Mesendoderm (in vitro differentiated cells): ENCODE results near the gene PDSS2.

Experiments
- DNase-seq: peaks from one replicate; pipeline ENCODE4 v3.0.0; 2013
- H2AK5ac ChIP-seq: 2 replicates; pipeline ENCODE4 v1.6.1; 2013; ENCODE audit warnings: low read length, inconsistent platforms
- H2BK120ac ChIP-seq: 2 replicates; pipeline ENCODE4 v1.6.1; 2013; ENCODE audit warnings: low read depth, mild to moderate bottlenecking, low read length, moderate library complexity, mixed read lengths
- H2BK15ac ChIP-seq: replicated peaks from 2 replicates; pipeline ENCODE4 v1.6.1; 2013; ENCODE audit warnings: low read depth, mild to moderate bottlenecking, moderate library complexity
- H2BK5ac ChIP-seq: 2 replicates; pipeline ENCODE4 v1.6.1; 2013; ENCODE audit warnings: low read length, inconsistent platforms
- H3K18ac ChIP-seq: 2 replicates; pipeline ENCODE4 v1.6.1; 2013; ENCODE audit warnings: mild to moderate bottlenecking, low read length, mixed read lengths
- H3K23ac ChIP-seq: one replicate; pipeline ENCODE4 v1.6.1; 2013; ENCODE audit warnings: low read length
- H3K27ac ChIP-seq: 2 replicates; pipeline ENCODE4 v1.5.1; 2013; ENCODE audit warnings: low read depth, mild to moderate bottlenecking, inconsistent platforms, low read length, moderate library complexity
- H3K27me3 ChIP-seq: 2 replicates; pipeline ENCODE4 v1.6.1; 2013; ENCODE audit warnings: low read length, control low read depth, mild to moderate bottlenecking, inconsistent platforms; ENCODE audit not compliant: insufficient read depth, poor library complexity
- H3K36me3 ChIP-seq: 2 replicates; pipeline ENCODE4 v1.6.1; 2013; ENCODE audit warnings: low read length, inconsistent platforms; ENCODE audit not compliant: control insufficient read depth, insufficient read depth
- H3K4ac ChIP-seq: one replicate; pipeline ENCODE4 v1.6.1; 2013; ENCODE audit warnings: low read depth, mild to moderate bottlenecking, low read length, moderate library complexity
- H3K4me1 ChIP-seq: 2 replicates; pipeline ENCODE4 v1.6.1; 2013; ENCODE audit warnings: low read depth, low read length, inconsistent platforms; ENCODE audit not compliant: control insufficient read depth
- H3K4me2 ChIP-seq: 2 replicates; pipeline ENCODE4 v1.6.1; 2013; ENCODE audit warnings: low read length
- H3K4me3 ChIP-seq: 2 replicates; pipeline ENCODE4 v1.5.1; 2013; ENCODE audit warnings: mild to moderate bottlenecking, low read length
- H3K56ac ChIP-seq: one replicate; pipeline ENCODE4 v1.6.1; 2013; ENCODE audit warnings: low read length
- H3K79me1 ChIP-seq: 2 replicates; pipeline ENCODE4 v1.6.1; 2013; ENCODE audit warnings: low read length, inconsistent platforms
- H3K79me2 ChIP-seq: 2 replicates; pipeline ENCODE4 v1.6.1; 2013; ENCODE audit warnings: mild to moderate bottlenecking, low read length; ENCODE audit not compliant: control insufficient read depth, insufficient read depth
- H3K9ac ChIP-seq: 2 replicates; pipeline ENCODE4 v1.6.1; 2013; ENCODE audit warnings: low read length, inconsistent platforms
- H4K5ac ChIP-seq: one replicate; pipeline ENCODE4 v1.6.1; 2013; ENCODE audit warnings: low read length
- H4K8ac ChIP-seq: one replicate; pipeline ENCODE4 v1.6.1; 2013; ENCODE audit warnings: low read depth, mild to moderate bottlenecking, control low read depth, low read length, moderate library complexity
- WGBS: extraction: QIAGEN DNeasy Blood & Tissue Kit; methylation state at CpG from one replicate; pipeline ENCODE4 v1.1.7; 2013; ENCODE audit warnings: low lambda C conversion rate, missing lambda C conversion rate; ENCODE audit not compliant: insufficient coverage; ENCODE audit errors: extremely low coverage; 5-methylcytosine and 5-hydroxymethylcytosine counted together

Gene PDSS2

DNA sequence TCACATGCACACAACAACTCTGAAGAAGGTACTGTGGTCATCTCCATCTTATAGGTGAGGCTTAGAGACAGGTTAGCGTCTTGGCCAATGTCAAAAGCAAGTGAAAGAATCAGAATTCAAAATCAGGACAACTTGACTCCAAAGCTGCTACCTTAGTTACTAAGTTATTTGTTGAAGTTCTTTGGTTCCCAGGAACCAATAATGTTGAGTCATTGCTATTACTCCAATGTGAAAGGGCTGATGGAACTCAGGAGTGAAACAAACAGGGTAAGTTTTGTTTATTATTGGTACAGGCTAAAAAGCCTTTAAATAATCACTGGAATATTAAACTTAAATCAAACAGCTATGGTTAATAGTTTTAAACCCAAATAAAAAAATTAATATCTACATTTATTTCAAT, 111.1 kb downstream of the PDSS2 start:
- no peak overlapping the region for H3K4me2 ChIP-seq
- H3K36me3 ChIP-seq: no peaks in the 10 kb centered on the region
- no peaks in the 10 kb centered on the region for H3K79me1 ChIP-seq
- H2BK5ac ChIP-seq: no peak overlapping the region
- no CpG with 5 or more reads among the region's 1 CpG for WGBS
- H3K27me3 ChIP-seq: no peaks in the 10 kb centered on the region
- no peak overlapping the region for H3K27ac ChIP-seq
- no peak overlapping the region for H3K56ac ChIP-seq
- no peak for DNase-seq
- H4K8ac ChIP-seq: no peak overlapping the region
- H3K18ac ChIP-seq: no peak overlapping the region
- H3K79me2 ChIP-seq: no peaks in the 10 kb centered on the region
- no peak overlapping the region for H3K9ac ChIP-seq
- no peak overlapping the region for H3K4ac ChIP-seq
- H3K23ac ChIP-seq: no peak overlapping the region
- H3K4me1 ChIP-seq: no peaks in the 10 kb centered on the region
- H2AK5ac ChIP-seq: no peak overlapping the region
- H3K4me3 ChIP-seq: no peak overlapping the region
- no peak overlapping the region for H2BK15ac ChIP-seq
- no peak overlapping the region for H4K5ac ChIP-seq
- no peak overlapping the region for H2BK120ac ChIP-seq

DNA sequence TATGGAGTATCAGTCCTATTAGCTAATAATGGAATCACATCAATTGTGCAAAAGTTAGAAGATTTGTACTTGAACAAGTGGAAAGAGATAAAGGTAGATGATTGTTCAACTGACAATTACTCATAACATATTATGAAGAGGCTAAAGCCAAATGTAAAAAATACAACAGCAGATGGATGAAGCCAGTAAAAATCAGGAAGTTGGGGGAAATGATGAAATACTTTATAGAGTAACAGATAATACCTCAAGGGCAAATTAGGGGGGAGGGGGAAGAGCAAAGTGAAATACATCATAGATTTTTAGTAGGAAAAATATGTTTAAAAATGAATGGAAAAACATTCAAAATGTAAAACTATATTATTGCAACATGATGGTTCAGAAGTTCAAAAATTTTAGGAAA, 114.0 kb downstream of the PDSS2 start:
- Histone ChIP-seq H3K4ac (no peak overlapping the region), H3K27me3 (no peaks in the 10 kb centered on the region), H3K79me2 (no peaks in the 10 kb centered on the region), H3K4me2 (no peak overlapping the region), H3K18ac (no peak overlapping the region), H3K36me3 (no peaks in the 10 kb centered on the region), H3K27ac (no peak overlapping the region), H2BK120ac (no peak overlapping the region), H4K8ac (no peak overlapping the region), H3K79me1 (no peaks in the 10 kb centered on the region), H3K4me3 (no peak overlapping the region), H2BK5ac (no peak overlapping the region), H3K56ac (no peak overlapping the region), H3K23ac (no peak overlapping the region), H4K5ac (no peak overlapping the region), H2AK5ac (no peak overlapping the region), H3K9ac (no peak overlapping the region), H2BK15ac (no peak overlapping the region), H3K4me1 (no peaks in the 10 kb centered on the region)
- DNase-seq: no peak

DNA sequence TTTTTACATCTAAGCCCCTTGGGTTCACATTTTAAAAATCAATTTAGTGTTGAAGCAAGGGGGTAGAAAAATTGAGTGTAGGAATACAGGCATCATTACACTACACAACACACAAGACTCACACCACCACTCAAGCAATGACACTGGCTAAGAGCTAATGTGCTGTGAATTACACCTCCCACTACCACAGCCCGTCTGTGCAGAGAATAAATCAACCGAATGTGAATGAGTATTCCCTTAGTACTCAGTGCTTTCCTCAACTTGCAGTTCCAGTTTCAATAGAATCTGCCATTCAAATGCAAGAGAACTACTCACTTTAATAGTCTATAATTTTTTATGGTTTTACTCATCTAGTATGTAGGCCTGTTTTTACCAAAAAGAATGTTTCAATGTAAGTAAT, 114.4 kb downstream of the PDSS2 start:
- no peak overlapping the region for H3K18ac ChIP-seq
- H3K9ac ChIP-seq: no peak overlapping the region
- H3K79me2 ChIP-seq: no peaks in the 10 kb centered on the region
- no peak overlapping the region for H2BK120ac ChIP-seq
- H3K79me1 ChIP-seq: no peaks in the 10 kb centered on the region
- DNase-seq: no peak
- no peaks in the 10 kb centered on the region for H3K4me1 ChIP-seq
- no peak overlapping the region for H3K4me2 ChIP-seq
- H4K8ac ChIP-seq: no peak overlapping the region
- H3K36me3 ChIP-seq: no peaks in the 10 kb centered on the region
- no peak overlapping the region for H2BK5ac ChIP-seq
- WGBS: no CpG with 5 or more reads among the region's 2 CpGs
- H3K27me3 ChIP-seq: no peaks in the 10 kb centered on the region
- no peak overlapping the region for H3K23ac ChIP-seq
- H3K4me3 ChIP-seq: no peak overlapping the region
- H2AK5ac ChIP-seq: no peak overlapping the region
- H4K5ac ChIP-seq: no peak overlapping the region
- H3K27ac ChIP-seq: no peak overlapping the region
- no peak overlapping the region for H2BK15ac ChIP-seq
- no peak overlapping the region for H3K56ac ChIP-seq
- H3K4ac ChIP-seq: no peak overlapping the region

DNA sequence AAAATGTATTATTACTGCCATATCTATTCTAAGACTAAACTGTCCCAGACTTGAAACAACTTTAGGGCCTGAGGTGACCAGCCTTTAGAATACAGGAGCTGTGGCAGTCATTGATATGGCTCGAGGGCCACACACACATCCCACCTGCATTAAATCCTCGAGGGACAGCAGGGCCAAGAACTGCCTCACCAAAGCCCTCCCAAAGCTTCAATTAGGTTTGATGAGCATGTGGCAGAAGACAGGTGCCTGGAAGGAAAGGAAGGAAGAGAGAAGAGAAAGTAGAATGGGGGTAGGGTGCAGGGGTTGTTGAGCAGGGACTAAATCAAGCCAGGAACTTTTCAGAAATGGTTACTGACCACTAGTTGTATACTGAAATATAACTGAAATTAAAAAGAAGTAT, 115.0 kb downstream of the PDSS2 start:
- Histone ChIP-seq H3K36me3 (no peaks in the 10 kb centered on the region), H4K8ac (no peak overlapping the region), H3K56ac (no peak overlapping the region), H4K5ac (no peak overlapping the region), H3K4me3 (no peak overlapping the region), H3K9ac (no peak overlapping the region), H3K4me1 (no peaks in the 10 kb centered on the region), H3K79me2 (no peaks in the 10 kb centered on the region), H3K4ac (no peak overlapping the region), H3K4me2 (no peak overlapping the region), H2BK120ac (no peak overlapping the region), H2AK5ac (no peak overlapping the region), H2BK15ac (no peak overlapping the region), H3K18ac (no peak overlapping the region), H3K23ac (no peak overlapping the region), H3K27ac (no peak overlapping the region), H2BK5ac (no peak overlapping the region), H3K27me3 (no peaks in the 10 kb centered on the region), H3K79me1 (no peaks in the 10 kb centered on the region)
- WGBS: no CpG with 5 or more reads among the region's 2 CpGs
- DNase-seq: no peak

DNA sequence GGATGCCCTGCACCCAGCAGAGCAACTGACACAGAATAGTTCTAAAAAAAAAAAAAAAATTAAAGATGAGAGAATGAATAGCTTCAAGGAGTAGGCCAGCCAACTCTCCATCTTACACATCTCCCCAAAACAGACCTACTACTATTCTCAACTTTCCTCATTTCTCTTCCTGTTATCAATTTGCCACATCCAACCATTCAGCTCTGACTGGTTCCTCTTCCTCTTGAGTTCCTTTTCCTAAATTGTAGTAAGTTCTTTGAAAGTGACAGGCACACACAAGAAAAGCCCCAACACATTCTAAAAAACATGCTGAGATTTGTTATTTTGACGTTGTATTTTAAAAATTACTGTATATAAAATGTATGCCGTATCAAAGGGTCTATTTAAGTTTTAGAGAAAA, 117.2 kb downstream of the PDSS2 start:
- Histone ChIP-seq H3K27ac (no peak overlapping the region), H3K18ac (no peak overlapping the region), H4K8ac (no peak overlapping the region), H2BK5ac (no peak overlapping the region), H3K56ac (no peak overlapping the region), H3K27me3 (no peaks in the 10 kb centered on the region), H3K4me1 (no peaks in the 10 kb centered on the region), H3K4me3 (no peak overlapping the region), H3K36me3 (no peaks in the 10 kb centered on the region), H2BK120ac (no peak overlapping the region), H3K79me2 (no peaks in the 10 kb centered on the region), H4K5ac (no peak overlapping the region), H3K23ac (no peak overlapping the region), H2BK15ac (no peak overlapping the region), H3K9ac (no peak overlapping the region), H2AK5ac (no peak overlapping the region), H3K4ac (no peak overlapping the region), H3K4me2 (no peak overlapping the region), H3K79me1 (no peaks in the 10 kb centered on the region)
- 100% methylated on average over 1 of the region's 2 CpGs for WGBS
- no peak for DNase-seq

DNA sequence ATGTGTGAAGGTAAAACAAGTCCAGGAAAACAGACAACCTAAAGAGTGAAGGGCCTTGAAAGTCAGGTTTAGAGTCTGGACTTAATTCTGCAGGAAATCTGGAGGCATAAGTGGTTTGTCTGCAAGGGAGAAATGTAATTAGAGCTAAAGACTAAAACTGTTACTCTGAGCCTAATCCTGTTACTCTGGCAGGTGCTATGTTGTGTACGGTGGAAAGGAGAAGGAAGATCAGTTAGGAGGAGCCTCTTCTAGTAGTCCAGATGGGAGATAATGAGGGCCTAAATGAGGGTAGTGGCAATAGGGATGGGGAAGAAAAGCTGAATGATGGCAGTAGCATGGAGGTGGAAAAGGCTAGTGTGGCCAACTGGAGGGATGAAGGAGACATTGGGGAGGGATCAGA, 118.5 kb downstream of the PDSS2 start:
- no peaks in the 10 kb centered on the region for H3K36me3 ChIP-seq
- H3K9ac ChIP-seq: no peak overlapping the region
- H4K5ac ChIP-seq: no peak overlapping the region
- no peak overlapping the region for H3K56ac ChIP-seq
- no peak overlapping the region for H3K4me3 ChIP-seq
- H2BK120ac ChIP-seq: no peak overlapping the region
- H3K23ac ChIP-seq: no peak overlapping the region
- no peaks in the 10 kb centered on the region for H3K79me2 ChIP-seq
- H3K4me1 ChIP-seq: no peaks in the 10 kb centered on the region
- H2BK5ac ChIP-seq: no peak overlapping the region
- H3K79me1 ChIP-seq: no peaks in the 10 kb centered on the region
- no peak overlapping the region for H3K18ac ChIP-seq
- no peak overlapping the region for H3K27ac ChIP-seq
- no peak overlapping the region for H2AK5ac ChIP-seq
- no peak overlapping the region for H4K8ac ChIP-seq
- no peak overlapping the region for H3K4ac ChIP-seq
- H3K27me3 ChIP-seq: no peaks in the 10 kb centered on the region
- no peak for DNase-seq
- H3K4me2 ChIP-seq: no peak overlapping the region
- H2BK15ac ChIP-seq: no peak overlapping the region
- no CpG with 5 or more reads among the region's 1 CpG for WGBS
